Skeletal muscle tissue (tissue), 4 donors: ENCODE results near the gene ACRBP. TPM values are rescaled to one million over a fixed set of nuclear protein-coding genes. Genes with fewer than 3 reads are reported as not detected.
A peak's percentile ranks its signal among the peaks of the same experiment; 100 is the strongest.

ENCODE experiments used
- H3K27ac ChIP-seq: one replicate; pipeline ENCODE4 v1.7.0; 2013; ENCODE audit warnings: mild to moderate bottlenecking, low read depth, low read length, inconsistent platforms
- H3K27me3 ChIP-seq, 3 donors: one replicate each; pipeline ENCODE4 v1.7.0; 2013; ENCODE audit warnings: low read length in 3 of 3; ENCODE audit not compliant: control insufficient read depth in 3 of 3, insufficient read depth in 3 of 3
- H3K36me3 ChIP-seq, 3 donors: one replicate each; pipeline ENCODE4 v1.7.0; 2013; ENCODE audit warnings: low read length in 3 of 3; ENCODE audit not compliant: control insufficient read depth in 3 of 3, insufficient read depth in 3 of 3
- H3K4me1 ChIP-seq, 3 donors: one replicate each; pipeline ENCODE4 v1.7.0; 2013; ENCODE audit warnings: low read length in 3 of 3, mild to moderate bottlenecking in 3 of 3; ENCODE audit not compliant: control insufficient read depth in 3 of 3, insufficient read depth in 3 of 3
- H3K4me3 ChIP-seq, 3 donors: one replicate each; pipeline ENCODE4 v1.7.0; 2013; ENCODE audit warnings: low read length in 3 of 3
- H3K9ac ChIP-seq, 3 donors: one replicate each; pipeline ENCODE4 v1.7.0; 2013; ENCODE audit warnings: low read length in 3 of 3, mild to moderate bottlenecking in 3 of 3, moderate library complexity in 2 of 3, low read depth in 1 of 3
- H3K9me3 ChIP-seq, 3 donors: one replicate each; pipeline ENCODE4 v1.7.0; 2013; ENCODE audit warnings: low read length in 3 of 3; ENCODE audit not compliant: control insufficient read depth in 3 of 3
- total RNA-seq: library from RNA; depleted of rRNA; stranded (reverse); fragments of >200 nt; gene quantifications from one replicate; pipeline ENCODE4 v1.2.3, GENCODE V29; 2014
- donor health status: Osteomylitis.

Gene ACRBP
- total RNA-seq, 1 donor from 2014 or later: 1.0 TPM

GRCh38 chr12:6635856-6636531 is 11.2 kb downstream of the ACRBP start, which contains the start of gene LPAR5:
LPAR5 (minus strand) TSS chr12:6635959; CDS start chr12:6621248, 14,711 bp downstream.
- Histone ChIP-seq H3K9me3 (no peaks in the 10 kb centered on the region), H3K27ac (peak within 1 kb of the TSS; percentile 44), H3K9ac (no peak within 1 kb of the TSS), H3K4me1 (peaks cover 0 to 6% (median 5%) of the 10 kb centered on the region in 3 donors), H3K4me3 (no peak within 1 kb of the TSS), H3K36me3 (no peaks in the 10 kb centered on the region), H3K27me3 (peaks cover 0 to 8% (median 4%) of the 10 kb centered on the region in 3 donors)

GRCh38 chr12:6635375-6635855 is 11.8 kb downstream of the ACRBP start:
- H3K4me3 ChIP-seq: no peak overlapping the region
- H3K27me3 ChIP-seq: peaks cover 0 to 13% (median 8%) of the 10 kb centered on the region in 3 donors
- no peaks in the 10 kb centered on the region for H3K36me3 ChIP-seq
- H3K4me1 ChIP-seq: peaks cover 0 to 6% (median 5%) of the 10 kb centered on the region in 3 donors
- no peak overlapping the region for H3K9ac ChIP-seq
- H3K27ac ChIP-seq: no peak overlapping the region
- H3K9me3 ChIP-seq: no peaks in the 10 kb centered on the region

GRCh38 chr12:6632026-6632983 is 14.9 kb downstream of the ACRBP start:
- H3K4me1 ChIP-seq: peaks cover 0 to 6% (median 5%) of the 10 kb centered on the region in 3 donors
- peaks cover 0 to 13% (median 8%) of the 10 kb centered on the region in 3 donors for H3K27me3 ChIP-seq
- no peak overlapping the region for H3K9ac ChIP-seq
- H3K27ac ChIP-seq: no peak overlapping the region
- H3K4me3 ChIP-seq: no peak overlapping the region
- no peaks in the 10 kb centered on the region for H3K36me3 ChIP-seq
- H3K9me3 ChIP-seq: no peaks in the 10 kb centered on the region

- Histone ChIP-seq H3K4me3 (no peak overlapping the region), H3K36me3 (no peaks in the 10 kb centered on the region), H3K27ac (no peak overlapping the region), H3K9ac (no peak overlapping the region), H3K27me3 (peaks cover 2 to 14% (median 9%) of the 10 kb centered on the region in 3 donors), H3K4me1 (peaks cover 0 to 6% (median 5%) of the 10 kb centered on the region in 3 donors), H3K9me3 (no peaks in the 10 kb centered on the region)
Observed at GRCh38 chr12:6631549-6631961, 15.7 kb downstream of the ACRBP start.

- H3K4me3 ChIP-seq: no peak overlapping the region
Observed at GRCh38 chr12:6630736-6631135, 16.5 kb downstream of the ACRBP start.

GRCh38 chr12:6627616-6628015 is 19.6 kb downstream of the ACRBP start:
- no peaks in the 10 kb centered on the region for H3K9me3 ChIP-seq
- H3K9ac ChIP-seq: no peak overlapping the region
- H3K27ac ChIP-seq: no peak overlapping the region
- peaks cover 0 to 2% (median under 1%) of the 10 kb centered on the region in 3 donors for H3K4me1 ChIP-seq
- H3K4me3 ChIP-seq: no peak overlapping the region
- H3K36me3 ChIP-seq: no peaks in the 10 kb centered on the region
- H3K27me3 ChIP-seq: peaks cover 5 to 13% (median 12%) of the 10 kb centered on the region in 3 donors

More at GRCh38 chr12:6630736-6631135, 16.5 kb downstream of the ACRBP start:
- H3K36me3 ChIP-seq: no peaks in the 10 kb centered on the region
- H3K4me1 ChIP-seq: peaks cover 0 to 6% (median 5%) of the 10 kb centered on the region in 3 donors
- H3K27me3 ChIP-seq: peaks cover 5 to 15% (median 13%) of the 10 kb centered on the region in 3 donors
- no peaks in the 10 kb centered on the region for H3K9me3 ChIP-seq
- no peak overlapping the region for H3K9ac ChIP-seq
- no peak overlapping the region for H3K27ac ChIP-seq

- Histone ChIP-seq H3K4me1 (no peaks in the 10 kb centered on the region), H3K27me3 (peaks cover 5 to 13% (median 12%) of the 10 kb centered on the region in 3 donors), H3K9me3 (no peaks in the 10 kb centered on the region), H3K36me3 (no peaks in the 10 kb centered on the region), H3K4me3 (no peak overlapping the region), H3K9ac (no peak overlapping the region), H3K27ac (no peak overlapping the region)
Observed at GRCh38 chr12:6626654-6627283, 20.5 kb downstream of the ACRBP start.

GRCh38 chr12:6620885-6621274 is 26.4 kb downstream of the ACRBP start:
- no peaks in the 10 kb centered on the region for H3K36me3 ChIP-seq
- no peak overlapping the region for H3K27ac ChIP-seq
- H3K4me3 ChIP-seq: no peak overlapping the region
- peaks cover 6 to 10% (median 6%) of the 10 kb centered on the region in 3 donors for H3K4me1 ChIP-seq
- H3K9ac ChIP-seq: no peak overlapping the region
- peaks cover 16 to 19% (median 16%) of the 10 kb centered on the region in 3 donors for H3K27me3 ChIP-seq
- no peaks in the 10 kb centered on the region for H3K9me3 ChIP-seq

- no peaks in the 10 kb centered on the region for H3K36me3 ChIP-seq
- H3K9ac ChIP-seq: no peak overlapping the region
- no peak overlapping the region for H3K27ac ChIP-seq
- peak overlapping the region in 1 of 3 donors; percentile 41 for H3K4me3 ChIP-seq
- H3K9me3 ChIP-seq: no peaks in the 10 kb centered on the region
- H3K27me3 ChIP-seq: peaks cover 16 to 19% (median 16%) of the 10 kb centered on the region in 3 donors
- peaks cover 6 to 10% (median 6%) of the 10 kb centered on the region in 3 donors for H3K4me1 ChIP-seq
Observed at GRCh38 chr12:6620137-6620884, 26.9 kb downstream of the ACRBP start.
